SKM-1 treated with dmso at 0.1 percent for 144 hours (cell line): ENCODE results near the gene STK39.
"Not testable (repeated sequence)": the region's sequence is repeated elsewhere in the genome, so short reads cannot be mapped to it uniquely, and the experiment has no call there.

Experiments used
- DNase-seq: peaks from one replicate; lab custom pipeline; 2025; ENCODE audit not compliant: unreplicated experiment; lab: John Stamatoyannopoulos, UW

STK39 gene

DNA sequence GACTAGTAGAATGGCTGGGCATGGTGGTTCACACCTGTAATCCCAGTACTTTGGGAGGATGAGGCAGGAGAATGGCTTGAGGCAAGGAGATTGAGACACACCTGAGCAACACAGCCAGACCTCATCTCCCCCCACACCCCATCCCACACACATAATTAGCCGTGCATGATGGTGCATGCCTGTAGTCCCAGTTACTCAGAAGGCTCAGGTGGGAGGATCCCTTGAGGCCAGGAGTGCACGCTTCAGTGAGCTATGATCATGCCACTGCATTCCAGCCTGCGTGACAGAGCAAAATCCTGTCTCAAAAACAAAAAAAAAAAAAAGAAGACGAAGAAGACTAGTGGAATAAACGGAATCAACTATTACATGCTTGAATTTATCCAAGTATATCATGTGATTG lies 150.0 kb downstream of the STK39 start:
- DNase-seq, result no peak

DNA sequence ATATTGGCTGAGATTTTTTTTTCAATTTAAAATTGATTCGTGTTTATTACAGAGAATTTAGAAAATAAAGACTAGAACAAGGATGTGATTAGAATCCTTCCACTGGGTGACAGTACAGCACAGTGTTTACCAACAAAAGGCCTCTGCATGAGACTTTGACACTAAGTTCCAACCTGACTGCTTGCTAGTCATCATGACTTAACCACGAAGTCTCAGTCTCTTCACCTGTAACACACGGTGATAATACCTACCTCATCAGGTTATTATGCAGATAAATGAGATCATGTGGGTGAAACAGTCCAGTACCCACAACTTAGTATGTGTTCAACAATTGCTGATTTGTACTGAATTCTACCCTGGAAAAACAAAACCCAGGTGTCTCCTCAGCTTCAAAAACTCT lies 151.2 kb downstream of the STK39 start:
- no peak for DNase-seq

DNA sequence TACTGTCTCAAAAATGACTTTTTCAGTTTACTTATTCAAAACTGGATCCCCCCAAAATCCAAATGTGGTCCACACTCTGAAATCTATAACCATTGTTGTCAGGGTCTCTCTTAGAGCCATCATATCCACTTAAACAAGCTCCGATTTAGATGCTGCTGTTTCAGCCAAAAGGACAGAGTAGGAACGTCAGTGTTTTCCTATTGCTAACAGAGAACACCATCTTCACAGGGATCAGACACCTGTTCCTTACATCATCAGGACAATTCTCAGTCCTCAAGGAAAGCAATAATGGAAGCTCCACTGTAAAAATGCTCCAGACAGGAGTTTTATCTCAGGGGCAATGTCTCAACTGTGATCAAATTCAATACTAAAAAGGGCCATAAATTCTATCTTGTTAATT lies 155.4 kb downstream of the STK39 start:
- no peak for DNase-seq

DNA sequence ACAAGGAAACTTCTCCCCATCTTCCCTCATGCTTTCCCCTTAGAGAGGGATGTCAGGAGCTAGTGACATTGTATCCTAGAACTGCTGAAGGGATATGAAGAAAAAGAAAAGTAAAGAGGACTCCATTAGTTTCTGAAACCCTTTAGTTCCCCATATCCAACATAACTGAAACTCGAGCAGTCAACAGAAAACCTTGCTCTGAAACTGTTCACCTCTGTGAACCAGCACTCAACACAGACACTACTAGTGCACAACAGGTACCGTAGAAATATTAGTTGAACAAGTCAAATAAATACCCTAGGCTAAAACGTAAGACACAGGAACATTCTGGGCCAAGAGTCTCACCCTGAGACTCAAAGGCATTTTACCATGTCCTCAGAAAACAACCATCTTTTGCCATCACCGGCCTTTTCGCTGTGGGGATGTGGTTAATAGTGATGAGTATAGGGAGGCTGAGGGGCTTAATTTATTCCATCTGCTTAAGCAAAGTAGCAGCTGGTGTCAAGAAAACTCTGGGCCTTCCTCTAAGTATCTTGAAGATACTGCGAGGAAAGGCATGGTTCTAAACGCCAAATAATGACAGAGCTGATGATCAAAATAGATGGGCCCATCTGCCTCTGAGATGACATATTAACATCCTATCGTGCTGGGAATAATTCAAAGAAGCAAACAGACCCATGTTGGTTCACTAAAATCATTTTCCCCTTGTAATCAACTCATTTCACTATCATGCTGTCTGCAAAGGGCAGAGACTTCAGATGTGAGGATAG lies 156.8 kb downstream of the STK39 start:
- DNase-seq, result no peak

DNA sequence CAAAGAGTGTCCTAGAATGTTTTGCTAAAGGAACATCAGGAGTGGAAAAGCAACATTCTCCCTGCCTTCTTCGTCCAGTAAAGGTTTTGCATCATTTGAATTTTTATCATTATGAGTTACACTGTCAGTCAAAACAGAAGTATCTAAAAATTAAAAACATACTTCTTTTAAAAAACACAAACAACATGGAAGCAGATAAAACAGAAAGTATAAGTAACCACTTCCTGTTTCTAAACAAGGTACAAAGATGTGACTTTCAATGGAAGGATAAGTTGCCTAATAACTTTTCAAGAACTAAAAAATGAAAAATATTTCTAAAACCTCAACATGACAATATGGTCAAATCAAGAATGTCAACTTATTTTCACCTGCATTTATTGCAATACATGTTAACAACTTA lies 158.2 kb downstream of the STK39 start:
- DNase-seq, result no peak

DNA sequence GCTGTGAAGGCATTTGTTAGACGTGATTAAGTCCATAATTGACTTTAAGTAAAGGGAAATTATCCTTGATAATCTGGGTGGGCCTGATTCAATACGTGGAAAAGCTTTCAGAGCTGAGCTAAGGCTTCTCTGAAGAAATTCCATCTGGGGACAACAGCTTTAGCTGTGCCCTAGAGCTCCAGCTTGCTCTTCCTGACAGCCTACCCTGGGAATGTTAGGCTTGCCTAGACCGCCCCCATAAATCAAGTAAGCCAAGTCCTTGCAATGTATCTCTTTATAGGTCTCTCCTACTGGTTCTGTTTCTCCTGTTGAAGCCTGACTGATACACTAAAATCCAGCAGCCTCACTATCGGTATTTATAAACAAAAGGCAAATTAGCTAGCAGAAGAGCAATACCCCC lies 160.0 kb downstream of the STK39 start:
- no peak for DNase-seq

DNA sequence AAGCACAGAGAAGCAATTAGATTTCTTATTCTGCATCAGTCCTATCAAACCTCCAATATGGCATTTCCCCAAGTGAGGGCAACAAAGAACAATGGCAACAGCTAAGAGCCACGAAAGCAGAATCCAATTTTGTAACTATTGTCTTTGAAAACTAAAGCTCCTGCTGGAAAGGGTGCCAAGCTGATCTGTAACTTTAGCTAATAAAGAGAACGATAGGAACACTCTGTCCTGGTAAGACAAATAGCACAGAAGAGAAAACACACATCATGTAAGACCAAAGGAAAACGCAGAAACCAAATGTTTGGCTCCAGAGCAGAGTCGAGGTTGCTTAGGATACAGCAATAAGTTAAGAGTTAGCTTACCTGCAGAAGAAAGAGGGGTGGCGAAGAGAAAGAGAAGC lies 160.5 kb downstream of the STK39 start:
- no peak for DNase-seq

DNA sequence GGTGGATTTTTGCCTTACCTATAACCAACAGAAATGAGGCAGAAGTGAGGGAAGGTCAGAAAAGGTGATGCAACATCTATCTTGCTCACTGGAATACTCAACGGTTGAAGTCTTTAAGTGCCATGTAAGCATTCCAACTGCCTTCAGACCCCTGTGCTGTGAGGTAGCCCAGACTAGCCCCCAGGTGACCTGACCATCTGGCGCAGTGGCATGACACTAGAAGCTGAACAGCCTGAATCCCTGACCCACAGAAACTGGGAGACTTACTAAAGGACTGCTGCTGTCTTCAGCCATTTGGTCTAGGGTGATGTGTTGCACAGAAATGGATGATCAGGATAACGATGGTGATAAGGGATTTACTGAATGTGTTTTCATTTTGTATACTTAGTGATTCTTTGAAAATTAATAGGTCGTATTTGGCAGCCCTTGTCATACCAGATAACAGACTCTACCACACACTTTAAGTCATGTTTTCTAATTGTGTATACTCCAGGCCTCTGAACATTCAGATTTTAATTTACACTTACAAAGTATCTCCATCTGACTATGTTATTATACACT lies 161.5 kb downstream of the STK39 start:
- no peak for DNase-seq

DNA sequence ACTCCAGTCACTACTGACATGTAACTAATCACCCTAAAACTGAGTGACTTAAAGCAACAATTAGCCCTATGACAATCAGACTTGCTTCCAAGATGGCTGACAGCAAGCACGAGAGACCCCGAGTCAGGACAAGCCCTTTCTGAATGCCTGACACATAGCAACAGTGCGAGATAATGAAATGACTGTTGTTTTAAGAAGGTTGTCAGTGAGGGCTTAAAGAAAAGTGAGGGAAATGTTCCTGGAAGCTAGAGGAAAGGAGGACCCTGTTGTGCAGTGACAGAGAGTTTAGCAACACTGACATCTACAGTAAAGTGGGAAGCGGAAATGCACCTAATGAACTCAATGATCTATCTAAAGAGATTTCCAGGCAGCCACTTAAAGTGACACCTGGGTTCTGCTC lies 163.1 kb downstream of the STK39 start:
- DNase-seq, result no peak

DNA sequence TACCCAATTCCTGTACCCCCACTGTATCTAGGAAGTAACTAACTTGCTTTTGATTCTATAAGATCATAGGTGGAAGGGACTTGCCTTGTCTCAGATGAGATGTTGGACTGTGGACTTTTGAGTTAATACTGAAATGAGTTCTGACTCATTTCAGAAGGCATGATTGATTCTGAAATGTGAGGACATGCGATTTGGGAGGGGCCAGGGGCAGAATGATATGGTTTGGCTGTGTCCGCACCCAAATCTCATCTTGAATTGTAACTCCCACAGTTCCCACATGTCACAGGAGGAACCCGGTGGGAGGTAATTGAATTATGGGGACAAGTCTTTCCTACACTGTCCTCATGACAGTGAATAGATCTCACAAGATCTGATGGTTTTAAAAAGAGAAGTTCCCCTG lies 165.9 kb downstream of the STK39 start:
- not testable (repeated sequence) for DNase-seq

DNA sequence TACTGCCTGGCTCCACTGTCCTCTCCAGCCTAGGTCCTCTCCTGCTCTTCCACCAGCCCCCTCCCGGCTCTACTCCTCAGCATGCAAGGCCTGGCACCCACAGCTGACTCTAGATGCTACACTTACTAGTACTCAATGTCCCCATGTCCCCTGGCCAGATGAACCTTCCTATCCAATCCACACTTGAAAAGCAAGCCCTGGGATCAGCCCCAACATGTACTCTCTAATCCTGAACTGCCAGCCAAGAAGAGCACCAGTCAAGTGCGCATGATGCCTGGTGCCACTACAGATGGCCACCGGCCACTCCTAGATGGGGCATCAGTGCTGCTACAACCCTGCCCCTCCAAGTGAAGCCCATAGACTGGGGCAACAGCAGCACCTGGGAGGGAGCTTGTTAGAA lies 168.2 kb downstream of the STK39 start:
- no peak for DNase-seq

DNA sequence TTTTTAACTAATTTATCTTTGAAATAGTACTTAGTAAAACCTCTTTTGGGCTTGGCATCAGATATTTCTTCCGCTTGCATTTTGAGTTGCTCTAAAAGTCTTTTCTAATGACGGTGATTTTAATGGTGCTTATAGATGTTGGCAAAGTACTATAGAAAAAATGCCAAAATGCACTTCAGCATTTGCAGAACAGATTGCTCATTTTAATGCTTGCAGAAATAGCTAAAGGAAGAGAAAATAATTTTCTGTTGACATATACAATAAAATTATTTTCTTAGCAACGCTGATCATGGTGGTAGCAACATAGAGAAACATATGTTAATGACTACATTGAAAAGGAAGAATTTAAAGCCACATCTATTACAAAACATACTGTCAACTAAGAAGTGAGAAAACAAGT lies 170.7 kb downstream of the STK39 start:
- DNase-seq, result no peak

DNA sequence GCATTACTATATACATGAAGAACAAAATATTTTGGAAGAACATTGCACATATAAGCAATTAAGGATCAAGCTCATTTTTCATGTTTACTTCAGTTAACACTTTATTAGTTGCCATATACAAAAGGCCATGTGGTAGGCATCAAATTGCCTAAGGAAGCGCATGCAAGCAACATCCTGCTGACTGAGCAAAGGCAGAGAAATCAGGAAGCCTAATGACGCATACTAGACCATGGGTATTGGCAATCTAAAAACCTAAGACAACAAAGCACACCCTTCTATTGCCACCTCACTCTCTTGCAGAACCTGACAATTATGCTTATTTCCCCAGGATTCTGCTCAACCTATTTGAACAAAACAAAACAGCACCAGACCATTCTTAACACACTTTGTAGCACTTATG lies 171.9 kb downstream of the STK39 start:
- DNase-seq, result no peak

DNA sequence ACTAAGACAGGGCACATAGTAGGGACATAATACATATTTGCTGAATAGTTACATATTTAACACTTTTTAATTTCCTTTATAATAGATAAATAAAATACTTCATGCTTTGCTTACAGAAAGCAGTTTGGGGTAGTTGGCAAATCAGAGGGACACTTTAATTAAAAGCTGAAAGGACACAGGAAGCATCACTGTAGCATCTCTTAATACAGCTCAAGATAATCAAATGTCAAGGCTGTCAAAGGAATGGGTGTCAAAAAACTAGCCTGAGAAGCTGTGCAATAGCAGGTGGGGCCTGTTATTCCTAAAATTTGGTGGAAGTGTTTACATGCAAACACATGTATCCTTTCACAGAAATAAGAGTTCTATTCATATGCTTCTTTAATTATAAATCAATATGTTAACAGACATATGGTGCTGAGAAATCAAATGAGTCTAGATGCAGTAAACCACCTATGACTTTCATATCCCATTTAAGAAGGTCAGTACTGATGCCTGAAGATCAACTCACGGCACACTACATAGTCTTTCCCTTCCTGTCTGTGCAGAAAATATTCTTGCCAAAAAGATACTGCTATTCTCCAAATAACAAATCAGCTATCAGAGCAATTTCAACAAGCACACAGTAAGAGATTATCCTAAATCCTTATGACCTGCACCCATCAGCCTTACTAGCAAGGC lies 174.6 kb downstream of the STK39 start:
- DNase-seq, result no peak

DNA sequence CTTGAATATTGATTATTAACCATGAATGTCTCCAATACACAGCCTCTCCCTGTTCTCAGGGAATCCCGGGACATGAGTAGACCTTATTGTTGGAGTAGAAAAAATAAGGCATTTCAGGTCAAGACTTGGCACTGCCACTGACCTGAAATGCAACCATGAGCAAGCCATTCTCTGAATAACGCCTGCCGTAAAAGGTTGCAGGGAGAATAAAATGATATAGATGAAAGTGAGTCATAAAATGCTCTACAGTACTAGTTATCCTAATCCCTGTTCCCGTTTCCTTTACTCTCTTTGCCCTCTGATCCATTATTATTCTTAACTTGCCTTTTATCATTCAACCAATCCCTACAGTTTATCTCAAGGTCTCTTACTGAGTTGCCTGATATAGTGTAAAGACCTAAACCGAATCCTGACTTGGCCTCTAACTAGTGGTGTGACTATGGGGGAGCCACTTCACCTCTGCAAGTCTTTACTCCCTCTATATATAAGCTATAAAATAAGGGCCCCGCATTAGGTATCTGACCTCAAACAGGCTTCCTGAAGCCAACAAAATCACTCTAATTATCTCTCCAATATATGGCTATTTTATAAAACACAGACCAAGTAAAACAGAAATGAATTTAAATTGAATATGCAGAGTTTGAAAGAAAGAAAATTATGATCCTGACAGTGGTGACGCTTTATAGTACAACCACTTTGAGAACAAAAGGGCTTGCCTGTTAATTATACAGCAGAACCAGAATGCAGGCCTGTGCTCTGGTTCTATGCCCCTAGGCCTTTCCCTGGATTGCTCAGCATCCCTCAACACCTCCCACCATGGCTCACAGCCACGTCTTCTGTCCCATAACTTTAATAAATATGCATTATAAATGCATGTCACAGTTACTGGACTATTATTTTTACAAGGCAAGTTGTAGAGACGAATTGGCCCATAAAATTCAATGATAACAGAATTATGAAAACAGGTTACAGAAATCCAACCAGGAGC lies 183.1 kb downstream of the STK39 start:
- no peak for DNase-seq

DNA sequence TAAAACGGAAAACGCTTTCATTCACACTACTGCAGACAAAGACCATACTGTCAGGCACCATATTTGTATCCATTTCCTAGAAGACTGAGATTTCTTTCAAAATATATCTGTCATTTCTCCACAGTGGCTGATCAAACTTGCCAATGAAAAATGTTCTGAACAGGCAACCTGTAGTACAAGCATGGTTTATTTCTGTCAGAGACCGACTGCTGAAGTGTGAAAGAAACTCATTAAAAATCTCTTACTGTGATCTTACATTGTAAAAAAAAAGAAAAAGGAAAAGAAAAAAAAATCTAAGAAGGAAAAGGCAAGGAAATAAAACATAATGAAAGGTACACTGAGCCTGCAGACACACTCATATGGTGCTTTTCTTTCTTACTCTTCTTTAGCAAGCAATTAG lies 184.5 kb downstream of the STK39 start:
- DNase-seq, result no peak

DNA sequence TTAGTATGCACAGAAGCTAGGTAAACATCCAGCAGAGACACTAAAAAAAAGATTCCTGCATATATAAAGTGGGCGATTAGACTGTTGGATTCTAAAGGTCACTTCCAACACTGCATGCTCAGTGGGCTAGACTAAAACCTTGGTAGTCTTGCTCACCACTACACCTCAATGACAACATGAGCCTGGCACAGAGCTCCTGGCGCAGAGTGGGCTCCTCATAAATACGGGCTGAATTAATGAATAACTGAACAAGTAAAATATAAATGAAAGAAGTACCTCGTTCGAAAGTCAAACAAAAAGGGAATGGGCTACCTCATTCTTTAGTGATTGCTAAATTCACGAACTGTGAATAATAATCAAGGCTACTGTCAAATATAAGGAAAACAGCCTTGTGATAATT lies 185.3 kb downstream of the STK39 start:
- no peak for DNase-seq

DNA sequence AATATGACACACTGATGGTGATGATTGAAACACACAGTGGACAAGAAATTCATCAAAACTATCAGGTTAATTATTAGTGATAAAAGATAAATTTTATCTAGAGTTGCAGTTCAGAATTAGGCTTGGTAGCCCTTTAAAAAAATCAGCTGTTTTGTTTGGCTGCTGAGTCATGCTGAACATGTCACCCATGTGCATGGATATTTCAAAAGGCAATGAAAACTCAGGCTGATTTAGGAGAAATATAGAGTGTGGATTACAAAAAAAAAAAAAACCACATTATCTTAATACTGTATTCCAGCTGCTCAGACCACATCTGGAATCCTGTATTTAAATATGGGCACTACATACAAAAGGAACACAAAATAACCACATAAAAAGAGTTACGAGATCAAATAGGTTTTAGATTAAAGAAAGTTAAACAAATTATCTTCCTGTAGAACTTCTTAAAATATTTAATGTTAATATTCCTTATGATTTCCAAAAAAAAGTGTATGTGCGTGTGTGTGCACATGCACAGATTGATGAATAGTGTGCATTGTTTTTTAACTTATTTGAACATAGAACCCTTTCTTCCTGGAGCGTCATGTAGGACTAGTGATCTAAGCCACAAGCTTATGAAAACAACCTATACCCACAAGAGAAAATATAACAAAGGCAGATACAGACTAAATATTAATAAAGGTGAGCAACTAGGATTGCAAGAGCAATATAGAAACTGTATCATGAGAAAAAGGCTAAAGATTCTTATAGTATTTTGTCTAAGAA lies 186.2 kb downstream of the STK39 start:
- no peak for DNase-seq

DNA sequence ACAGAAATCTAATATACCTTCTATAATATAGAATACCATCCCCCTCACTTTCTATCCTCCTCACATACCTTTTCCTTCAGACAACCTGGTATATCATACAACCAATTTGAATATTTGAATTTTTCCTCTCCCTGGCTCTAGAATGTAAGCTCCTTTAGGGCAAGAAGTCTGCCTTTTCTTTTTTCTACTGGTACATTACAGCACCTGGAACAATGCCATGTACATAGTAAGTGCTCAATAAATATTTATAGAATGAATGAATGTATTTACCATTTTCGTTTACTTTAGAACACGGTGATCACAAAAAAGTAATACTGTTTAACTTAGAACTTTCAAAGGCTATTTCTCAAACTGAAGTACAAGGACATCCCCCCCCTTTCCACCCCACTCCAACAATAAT lies 187.6 kb downstream of the STK39 start:
- no peak for DNase-seq

DNA sequence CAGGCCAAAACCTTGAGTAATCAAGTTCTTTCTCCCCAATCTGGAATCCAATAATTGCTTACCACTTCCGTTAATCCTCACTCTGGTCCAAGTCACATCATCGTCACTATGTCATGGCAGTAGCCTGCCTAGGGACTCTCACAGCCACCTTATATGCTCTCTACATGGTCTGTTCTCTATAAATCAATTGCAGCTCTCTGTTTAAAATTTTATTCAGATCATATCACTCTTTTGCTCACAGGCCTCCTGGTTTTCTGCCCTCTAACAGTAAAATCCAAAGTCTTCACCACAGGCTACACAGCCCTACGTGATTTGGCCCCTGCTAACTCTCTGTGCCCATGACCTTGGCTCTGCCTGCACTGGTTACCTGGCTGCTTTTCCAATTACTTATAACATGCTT lies 188.7 kb downstream of the STK39 start:
- no peak for DNase-seq
